NB4 (cell line): ENCODE results near the gene CREB1.
"Not testable (repeated sequence)": the region's sequence is repeated elsewhere in the genome, so short reads cannot be mapped to it uniquely, and the experiment has no call there.

Experiments used
- DNase-seq: peaks from one replicate; pipeline ENCODE4 v3.0.0; 2010; ENCODE audit warnings: low read depth
- H3K4me3 ChIP-seq: one replicate; pipeline ENCODE4 v1.5.1; 2011; ENCODE audit warnings: mild to moderate bottlenecking, low read depth, low read length, moderate library complexity
- CTCF ChIP-seq: IDR thresholded peaks from one replicate; pipeline ENCODE4 v1.5.1; 2012; ENCODE audit warnings: low read depth, low read length
- MAX ChIP-seq: IDR thresholded peaks from 2 replicates; pipeline ENCODE4 v1.6.1; 2011; ENCODE audit warnings: low read depth, low read length
- MYC ChIP-seq: IDR thresholded peaks from 2 replicates; pipeline ENCODE4 v1.6.1; 2011; ENCODE audit warnings: low read depth, low read length
- POLR2A ChIP-seq: IDR thresholded peaks from 2 replicates; pipeline ENCODE4 v1.6.1; 2011; ENCODE audit warnings: mild to moderate bottlenecking; ENCODE audit not compliant: insufficient read length; ENCODE audit errors: extremely low read depth

Gene CREB1

GRCh38 chr2:207640661-207641060 is 110.9 kb downstream of the CREB1 start:
- no peak overlapping the region for H3K4me3 ChIP-seq
- no peak for DNase-seq
- no peak for TF ChIP-seq MYC
- no peak for TF ChIP-seq CTCF
- TF ChIP-seq MAX = no peak
- TF ChIP-seq POLR2A = no peak

- TF ChIP-seq POLR2A = no peak
- no peak overlapping the region for H3K4me3 ChIP-seq
- no peak for DNase-seq
Measured at GRCh38 chr2:207643892-207644291, 114.1 kb downstream of the CREB1 start.

- not testable (repeated sequence) for H3K4me3 ChIP-seq, DNase-seq
Measured at GRCh38 chr2:207646582-207646981, 116.8 kb downstream of the CREB1 start.
